Lower lobe of right lung (tissue), 2 donors: Measurements from ENCODE around the gene KCNQ1. TPM values are rescaled to one million over a fixed set of nuclear protein-coding genes. Genes with fewer than 3 reads are reported as not detected.

Source experiments
- ATAC-seq, 2 donors: fragments of 200-7000 bp; cut with Tn5 transposase; one replicate each; pipeline ENCODE4 v1.9.1; 2020 to 2022; ENCODE audit warnings: mild to moderate bottlenecking in 2 of 2, moderate library complexity in 2 of 2
- DNase-seq: peaks from one replicate; pipeline ENCODE4 v3.0.0-alpha.2; 2020
- H3K27ac ChIP-seq: fragments of 200-600 bp; one replicate; pipeline ENCODE4 v1.8.0; 2022
- H3K27me3 ChIP-seq: fragments of 200-600 bp; one replicate; pipeline ENCODE4 v1.8.0; 2022; ENCODE audit warnings: low read depth
- H3K36me3 ChIP-seq: fragments of 200-600 bp; one replicate; pipeline ENCODE4 v1.8.0; 2022; ENCODE audit warnings: mild to moderate bottlenecking
- H3K4me1 ChIP-seq: fragments of 200-600 bp; one replicate; pipeline ENCODE4 v1.8.0; 2022
- H3K4me3 ChIP-seq: fragments of 200-600 bp; one replicate; pipeline ENCODE4 v1.8.0; 2022; ENCODE audit warnings: mild to moderate bottlenecking
- H3K9me3 ChIP-seq: fragments of 200-600 bp; one replicate; pipeline ENCODE4 v1.8.0; 2022
- CTCF ChIP-seq: fragments of 200-600 bp; IDR thresholded peaks from one replicate; pipeline ENCODE4 v1.8.0; 2022; ENCODE audit warnings: antibody characterized with exemption, mild to moderate bottlenecking
- intact Hi-C: fragments of 100-400 bp; cut with DNase I; formaldehyde crosslinking; loops from one replicate; pipeline ENCODE4 v1.11.0; 2022
- total RNA-seq: library from RNA; stranded (reverse); fragmentation: NEBNext Ultra II Directional; extraction: Animal tissue kit (Norgen Biotek cat#: 25700); gene quantifications from one replicate; pipeline ENCODE4 v1.2.1, GENCODE V29; 2021
- donor health status: DM: no; HTN: yes; CAD: no; lungs with severe emphysema.

The KCNQ1 gene
- total RNA-seq, 1 donor from 2014 or later: 51.0 TPM

- Histone ChIP-seq H3K4me3 (no peak overlapping the region), H3K9me3 (no peaks in the 10 kb centered on the region), H3K4me1 (no peaks in the 10 kb centered on the region), H3K27me3 (no peaks in the 10 kb centered on the region), H3K27ac (no peak overlapping the region), H3K36me3 (no peaks in the 10 kb centered on the region)
- TF ChIP-seq CTCF: no peak
- ATAC-seq (no peak), DNase-seq (peak; percentile 30)
- intact Hi-C loops: no loop called here
Observed at GRCh38 chr11:2574043-2574552, 129.3 kb downstream of the KCNQ1 start.

- H3K4me1 ChIP-seq: no peaks in the 10 kb centered on the region
- ATAC-seq (no peak), DNase-seq (peak; percentile 44)
- intact Hi-C loops: no loop called here
- TF ChIP-seq CTCF: no peak
- H3K4me3 ChIP-seq: no peak overlapping the region
- H3K36me3 ChIP-seq: no peaks in the 10 kb centered on the region
- no peaks in the 10 kb centered on the region for H3K9me3 ChIP-seq
- no peaks in the 10 kb centered on the region for H3K27me3 ChIP-seq
- H3K27ac ChIP-seq: no peak overlapping the region
Observed at GRCh38 chr11:2574553-2575535, 130.0 kb downstream of the KCNQ1 start.

DNA sequence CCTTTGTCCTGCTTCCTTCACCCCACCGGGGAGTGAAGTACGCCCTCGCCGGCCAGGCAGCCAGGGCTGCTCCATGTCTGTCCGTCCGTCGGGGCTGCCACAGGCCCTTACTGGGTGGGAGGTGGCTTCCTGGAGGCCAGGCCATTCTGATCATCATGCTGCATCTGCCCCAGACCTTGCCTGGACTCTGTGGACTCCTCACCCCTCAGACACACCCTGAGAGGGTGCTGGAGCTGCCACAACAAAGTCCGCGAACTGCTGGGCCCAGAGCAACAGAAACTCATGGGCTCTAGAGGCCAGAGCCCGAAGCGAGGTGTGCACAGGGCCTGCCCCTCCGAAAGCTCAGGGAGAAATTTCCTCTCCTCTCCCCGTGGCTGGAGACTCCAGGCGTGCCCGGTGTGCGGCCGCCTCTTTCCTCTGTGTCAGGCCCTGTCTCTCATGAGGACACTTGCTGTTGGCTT, 130.8 kb downstream of the KCNQ1 start:
- Histone ChIP-seq H3K4me1 (no peaks in the 10 kb centered on the region), H3K36me3 (no peaks in the 10 kb centered on the region), H3K4me3 (no peak overlapping the region), H3K27ac (no peak overlapping the region), H3K9me3 (no peaks in the 10 kb centered on the region), H3K27me3 (no peaks in the 10 kb centered on the region)
- ATAC-seq (no peak), DNase-seq (peak; percentile 36)
- no peak for TF ChIP-seq CTCF
- intact Hi-C loops: no loop called here

DNA sequence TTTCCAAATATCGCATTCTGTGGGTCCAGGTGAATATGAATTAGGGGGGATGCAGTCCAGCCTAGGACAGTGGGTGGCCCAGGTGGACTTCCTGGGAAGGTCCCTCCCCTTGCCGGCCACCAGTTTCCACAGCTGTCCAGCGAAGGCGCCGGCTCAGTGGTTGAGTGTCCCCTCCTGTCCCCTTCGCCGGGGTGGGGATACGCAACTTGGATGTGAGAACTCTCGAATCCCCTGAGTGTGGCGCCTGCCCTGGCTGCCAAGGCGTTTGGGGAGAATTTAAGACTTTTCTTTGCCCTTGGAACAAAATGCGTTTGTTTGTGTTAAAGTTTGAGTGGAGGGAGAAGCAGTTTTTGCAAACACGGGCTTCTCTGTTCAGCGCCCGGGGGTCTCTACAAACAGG, 131.3 kb downstream of the KCNQ1 start:
- no peaks in the 10 kb centered on the region for H3K4me1 ChIP-seq
- ATAC-seq (no peak), DNase-seq (peak; percentile 41)
- TF ChIP-seq CTCF: no peak
- no peak overlapping the region for H3K4me3 ChIP-seq
- no peaks in the 10 kb centered on the region for H3K27me3 ChIP-seq
- H3K36me3 ChIP-seq: no peaks in the 10 kb centered on the region
- intact Hi-C loops: no loop called here
- H3K9me3 ChIP-seq: no peaks in the 10 kb centered on the region
- H3K27ac ChIP-seq: no peak overlapping the region

GRCh38 chr11:2576549-2576948, 131.7 kb downstream of the KCNQ1 start:
- ATAC-seq (no peak), DNase-seq (peak; percentile 20)
- Histone ChIP-seq H3K36me3 (no peaks in the 10 kb centered on the region), H3K4me1 (no peaks in the 10 kb centered on the region), H3K27me3 (no peaks in the 10 kb centered on the region), H3K4me3 (no peak overlapping the region), H3K27ac (no peak overlapping the region), H3K9me3 (no peaks in the 10 kb centered on the region)
- no peak for TF ChIP-seq CTCF
- intact Hi-C loops: no loop called here
